Common myeloid progenitor, CD34-positive (primary cell): ENCODE measurements around the gene NTHL1.

Experiments used
- CTCF ChIA-PET: fragments of 350-600 bp; sonication (Branson Sonifier 250); formaldehyde crosslinking; loops from one replicate; lab custom pipeline; 2021; ENCODE audit warnings: antibody characterized with exemption; lab: Charles Lee
- POLR2A ChIA-PET: fragments of 350-600 bp; sonication (Branson Sonifier 250); formaldehyde crosslinking; loops from one replicate; lab custom pipeline; 2021; ENCODE audit warnings: antibody characterized with exemption; lab: Charles Lee
- DNase-seq, 3 donors: peaks; one replicate each; pipeline versions ENCODE4 v3.0.0 to v3.0.0-alpha.2; 2013
- H3K27ac ChIP-seq, 2 experiments: 1 replicate in 1 of 2; 2 replicates in 1 of 2; pipeline ENCODE4 v1.7.0; 2013; ENCODE audit warnings: inconsistent platforms in 2 of 2, low read length in 2 of 2, mild to moderate bottlenecking in 2 of 2, low read depth in 1 of 2, moderate library complexity in 1 of 2; ENCODE audit not compliant: severe bottlenecking in 2 of 2, insufficient read depth in 1 of 2, poor library complexity in 1 of 2
- H3K27me3 ChIP-seq, 5 experiments: replicated peaks in 2 of 5; 1 replicate in 3 of 5; 2 replicates in 2 of 5; pipeline versions ENCODE4 v1.6.1 to v1.7.0; 2013; ENCODE audit warnings: low read length in 4 of 5, mild to moderate bottlenecking in 2 of 5, moderate library complexity in 2 of 5, inconsistent platforms in 1 of 5; ENCODE audit not compliant: insufficient read depth in 5 of 5, control insufficient read depth in 4 of 5
- H3K36me3 ChIP-seq, 4 experiments: 1 replicate in 2 of 4; 2 replicates in 2 of 4; pipeline versions ENCODE4 v1.6.1 to v1.7.0; 2013; ENCODE audit warnings: low read length in 3 of 4, control low read depth in 1 of 4, mild to moderate bottlenecking in 1 of 4; ENCODE audit not compliant: control insufficient read depth in 4 of 4, insufficient read depth in 4 of 4
- H3K4me1 ChIP-seq, 4 experiments: 1 replicate in 3 of 4; 2 replicates in 1 of 4; pipeline versions ENCODE4 v1.6.1 to v1.7.1; 2013; ENCODE audit warnings: low read length in 3 of 4, mild to moderate bottlenecking in 3 of 4, control low read depth in 1 of 4, inconsistent platforms in 1 of 4, moderate library complexity in 1 of 4; ENCODE audit not compliant: control insufficient read depth in 4 of 4, insufficient read depth in 4 of 4; ENCODE audit errors: control extremely low read depth in 1 of 4
- H3K4me3 ChIP-seq, 7 experiments: 1 replicate in 4 of 7; 2 replicates in 3 of 7; pipeline versions ENCODE4 v1.5.1 to v1.7.0; 2013; ENCODE audit warnings: mild to moderate bottlenecking in 7 of 7, low read length in 6 of 7, moderate library complexity in 6 of 7, inconsistent platforms in 2 of 7, low read depth in 2 of 7, control low read depth in 1 of 7; ENCODE audit not compliant: insufficient read depth in 4 of 7, control insufficient read depth in 1 of 7; ENCODE audit errors: extremely low read depth in 1 of 7
- H3K9me3 ChIP-seq, 5 experiments: 1 replicate in 4 of 5; 2 replicates in 1 of 5; pipeline versions ENCODE4 v1.6.1 to v1.7.1; 2013; ENCODE audit warnings: low read length in 4 of 5, mild to moderate bottlenecking in 2 of 5, inconsistent platforms in 1 of 5, low read depth in 1 of 5, moderate library complexity in 1 of 5; ENCODE audit not compliant: control insufficient read depth in 4 of 5, insufficient read depth in 2 of 5; ENCODE audit errors: control extremely low read depth in 1 of 5
- WGBS: methylation state at CpG from one replicate; pipeline ENCODE4 v1.1.5; 2013; ENCODE audit not compliant: insufficient coverage; 5-methylcytosine and 5-hydroxymethylcytosine counted together

Gene NTHL1

DNA sequence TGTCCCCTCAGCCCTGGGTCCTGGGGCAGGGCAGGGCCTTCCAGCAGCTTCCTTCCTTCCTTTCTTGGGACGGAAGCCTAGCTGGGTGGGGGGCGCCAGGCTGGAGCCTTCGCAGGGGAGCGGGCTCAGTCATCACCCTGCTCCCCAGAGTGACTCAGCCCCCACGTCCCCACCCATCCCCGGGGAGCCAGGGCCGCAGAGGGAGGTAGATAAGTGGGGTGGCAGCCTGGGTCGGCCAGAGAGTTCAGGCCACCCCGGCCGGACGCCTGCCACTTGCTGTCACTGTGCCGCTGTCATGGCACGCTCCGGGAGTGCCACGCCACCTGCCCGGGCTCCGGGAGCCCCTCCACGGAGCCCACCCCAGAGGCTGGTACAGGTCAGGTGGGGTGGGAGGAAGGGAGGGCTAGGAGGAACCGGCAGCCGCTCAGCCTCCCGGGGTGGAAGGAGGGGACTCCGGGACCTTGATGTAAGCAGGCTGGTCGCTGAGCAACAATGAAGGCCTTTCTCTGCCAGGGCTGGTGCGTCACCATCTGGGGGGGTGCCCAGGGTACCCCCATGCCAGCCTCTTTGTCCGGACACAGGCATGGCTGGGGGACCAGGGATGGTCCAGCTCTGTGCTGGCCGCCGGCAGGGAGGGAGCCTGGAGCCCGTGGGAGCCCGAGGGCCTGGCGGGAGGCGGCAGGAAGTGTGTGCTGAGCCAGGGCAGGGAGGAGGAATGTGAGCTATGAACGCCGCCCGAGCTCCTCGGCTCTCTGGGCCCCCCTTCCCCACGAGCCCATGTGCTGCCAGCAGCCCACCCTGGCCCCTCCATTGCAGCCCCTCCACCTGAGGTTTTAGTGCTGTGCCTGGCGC, 14.4 kb downstream of the NTHL1 start:
- H3K36me3 ChIP-seq = no peaks in the 10 kb centered on the region
- H3K27me3 ChIP-seq = peaks cover 0 to 4% (median 0%) of the 10 kb centered on the region in 5 experiments
- H3K27ac ChIP-seq = peak overlapping the region in 1 of 2 experiments; percentile 70
- peak in 2 of 3 donors; percentile 80 to 86 for DNase-seq
- 11% methylated on average over 14 of the region's 37 CpGs for WGBS
- no peaks in the 10 kb centered on the region for H3K9me3 ChIP-seq
- H3K4me3 ChIP-seq = peak overlapping the region in 4 of 7 experiments; percentile 23 to 71 (median 41)
- peaks cover 0 to 30% (median 19%) of the 10 kb centered on the region in 4 experiments for H3K4me1 ChIP-seq
- POLR2A ChIA-PET = no interaction called here
- CTCF ChIA-PET = interaction anchor here (2.4 kb wide), 1 partner anchor 28 kb away, joined by 10 read pairs; no protein-coding TSS in a partner anchor

DNA sequence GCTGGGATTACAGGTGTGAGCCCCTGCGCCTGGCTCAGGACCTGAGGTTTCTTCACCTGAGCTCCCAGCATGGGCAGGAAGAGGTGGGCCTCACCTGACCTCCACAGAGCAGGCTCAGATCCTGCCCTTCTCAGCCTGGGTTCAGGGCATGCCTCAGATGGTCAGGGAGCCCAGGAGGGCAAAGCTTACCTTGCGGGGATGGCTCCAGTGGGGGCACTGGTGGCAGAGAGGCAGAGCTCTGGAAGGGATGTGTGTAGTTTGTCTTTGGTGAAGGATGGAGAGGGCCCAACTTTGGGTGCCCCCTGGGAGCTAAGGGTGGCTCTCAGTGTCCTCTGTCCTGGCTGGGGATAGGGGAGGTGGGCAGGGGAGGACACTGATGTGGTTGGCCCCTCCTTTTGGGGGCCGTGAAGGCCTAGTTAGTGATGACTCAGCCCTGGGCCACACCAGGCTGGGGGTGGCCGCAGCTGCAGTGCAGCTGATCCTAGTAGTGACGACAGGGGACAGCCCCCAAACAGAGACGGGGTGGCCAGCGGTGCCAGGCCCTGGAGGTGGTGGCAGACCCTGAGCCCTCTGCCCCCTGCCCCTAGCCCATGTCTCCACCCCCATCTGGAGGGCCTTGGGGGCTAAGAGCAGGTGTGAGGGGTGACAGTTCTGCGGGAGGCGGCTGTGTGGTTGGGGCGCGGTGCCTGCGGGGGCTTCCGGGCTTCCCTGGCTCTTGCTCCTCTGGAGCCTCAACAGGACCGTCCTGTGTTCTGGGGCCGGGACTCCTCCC, 15.2 kb downstream of the NTHL1 start:
- WGBS = 76% methylated on average over 9 of the region's 15 CpGs
- ChIA-PET CTCF (interaction anchor here (0.6 to 2.4 kb wide), 4 partner anchors 11 to 909 kb away, joined by 3 to 10 read pairs (median 3); no protein-coding TSS in a partner anchor), POLR2A (no interaction called here)
- Histone ChIP-seq H3K4me3 (peak overlapping the region in 2 of 7 experiments; percentile 19 to 71), H3K27ac (peak overlapping the region in 1 of 2 experiments; percentile 34), H3K9me3 (no peaks in the 10 kb centered on the region), H3K4me1 (peaks cover 0 to 34% (median 20%) of the 10 kb centered on the region in 4 experiments), H3K36me3 (no peaks in the 10 kb centered on the region), H3K27me3 (peaks cover 0 to 12% (median 5%) of the 10 kb centered on the region in 5 experiments)
- DNase-seq = peak in 1 of 3 donors; percentile 46

DNA sequence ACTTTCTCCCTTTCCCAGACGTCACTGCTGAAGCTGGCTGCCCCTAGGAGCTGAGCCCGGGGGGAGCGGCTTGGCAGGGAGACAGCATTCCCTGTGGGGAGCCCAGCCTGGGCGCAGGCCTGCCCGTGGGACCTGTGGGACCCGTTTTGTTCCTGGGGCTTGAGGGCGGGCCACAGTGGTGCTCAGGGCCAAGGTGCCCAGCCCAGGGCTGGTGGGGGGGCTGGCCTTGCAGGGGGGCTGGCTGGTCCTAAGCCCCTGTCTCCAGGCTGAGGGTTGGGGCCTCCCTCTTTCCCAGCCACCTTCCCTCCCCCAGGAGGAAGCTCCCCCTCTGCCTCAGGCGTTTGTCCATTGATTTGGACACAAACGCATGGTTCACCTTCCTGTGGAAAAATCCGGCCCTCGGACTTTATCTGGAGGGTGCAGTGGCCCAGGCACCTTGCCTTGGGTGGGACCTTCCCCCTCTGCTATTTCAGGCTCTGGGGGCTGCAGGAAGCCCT, 16.5 kb downstream of the NTHL1 start:
- no peak overlapping the region for H3K27ac ChIP-seq
- WGBS = 82% methylated on average over 8 of the region's 11 CpGs
- ChIA-PET CTCF (no interaction called here), POLR2A (no interaction called here)
- no peak overlapping the region for H3K4me3 ChIP-seq
- H3K27me3 ChIP-seq = peaks cover 0 to 16% (median 7%) of the 10 kb centered on the region in 5 experiments
- no peaks in the 10 kb centered on the region for H3K36me3 ChIP-seq
- no peak for DNase-seq
- H3K4me1 ChIP-seq = peaks cover 0 to 43% (median 26%) of the 10 kb centered on the region in 4 experiments
- H3K9me3 ChIP-seq = no peaks in the 10 kb centered on the region

DNA sequence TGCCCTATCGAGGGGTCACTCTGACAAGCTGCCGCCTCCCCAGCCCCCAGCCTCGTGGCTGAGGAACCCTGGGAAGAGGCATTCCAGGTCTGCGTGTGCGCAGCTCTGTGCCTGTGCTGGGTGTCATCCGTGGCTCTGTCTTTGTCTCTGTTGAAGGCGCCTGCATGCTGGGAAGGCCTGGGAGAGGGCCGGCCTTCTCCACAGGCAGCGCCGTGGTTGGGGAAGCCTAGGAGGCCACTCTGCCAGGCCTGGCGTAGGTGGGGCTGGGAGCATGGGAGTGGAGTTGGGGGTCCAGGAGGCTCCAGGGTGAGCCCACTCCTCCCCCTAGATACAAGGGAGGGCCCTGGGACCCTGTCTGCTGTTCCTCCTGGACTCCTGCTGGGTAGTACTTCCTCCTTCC, 17.6 kb downstream of the NTHL1 start:
- ChIA-PET CTCF (interaction anchor here (0.8 to 1.5 kb wide), 4 partner anchors 9 to 22 kb away, joined by 3 to 5 read pairs (median 4); partner anchors contain the start of genes NTHL1 and TSC2), POLR2A (no interaction called here)
- no peak for DNase-seq
- peaks cover 0 to 24% (median 7%) of the 10 kb centered on the region in 5 experiments for H3K27me3 ChIP-seq
- H3K9me3 ChIP-seq = no peaks in the 10 kb centered on the region
- H3K4me3 ChIP-seq = no peak overlapping the region
- H3K4me1 ChIP-seq = peaks cover 0 to 44% (median 25%) of the 10 kb centered on the region in 4 experiments
- H3K27ac ChIP-seq = no peak overlapping the region
- no peaks in the 10 kb centered on the region for H3K36me3 ChIP-seq
- 92% methylated on average over 10 of the region's 11 CpGs for WGBS

DNA sequence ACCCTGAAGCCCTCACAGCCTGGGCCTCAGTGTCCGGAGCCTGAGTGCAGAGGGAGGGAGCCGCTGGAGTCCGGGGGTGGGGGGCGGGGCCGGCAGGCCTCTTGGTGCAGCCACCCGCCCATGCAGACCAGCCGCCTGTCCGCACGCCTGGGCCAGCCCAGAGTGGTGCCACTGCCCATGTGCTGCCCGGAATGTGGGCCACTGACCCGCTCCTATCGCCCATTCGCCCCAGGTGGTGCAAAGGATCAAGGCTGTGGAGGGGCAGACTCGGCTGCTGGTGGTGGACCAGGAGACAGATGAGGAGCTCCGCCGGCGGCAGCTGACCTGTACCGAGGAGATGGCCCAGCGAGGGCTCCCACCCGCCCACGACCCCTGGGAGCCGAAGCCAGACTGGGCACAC, 18.3 kb downstream of the NTHL1 start:
- Histone ChIP-seq H3K36me3 (no peaks in the 10 kb centered on the region), H3K4me1 (peaks cover 0 to 39% (median 22%) of the 10 kb centered on the region in 4 experiments), H3K27me3 (peaks cover 0 to 24% (median 7%) of the 10 kb centered on the region in 5 experiments), H3K9me3 (no peaks in the 10 kb centered on the region), H3K27ac (no peak overlapping the region), H3K4me3 (no peak overlapping the region)
- 95% methylated on average over 22 of the region's 22 CpGs for WGBS
- ChIA-PET POLR2A (no interaction called here), CTCF (interaction anchor here (0.9 to 1.5 kb wide), 2 partner anchors 18 to 21 kb away, joined by 4 read pairs; partner anchors contain the start of genes NTHL1 and TSC2)
- DNase-seq = no peak

DNA sequence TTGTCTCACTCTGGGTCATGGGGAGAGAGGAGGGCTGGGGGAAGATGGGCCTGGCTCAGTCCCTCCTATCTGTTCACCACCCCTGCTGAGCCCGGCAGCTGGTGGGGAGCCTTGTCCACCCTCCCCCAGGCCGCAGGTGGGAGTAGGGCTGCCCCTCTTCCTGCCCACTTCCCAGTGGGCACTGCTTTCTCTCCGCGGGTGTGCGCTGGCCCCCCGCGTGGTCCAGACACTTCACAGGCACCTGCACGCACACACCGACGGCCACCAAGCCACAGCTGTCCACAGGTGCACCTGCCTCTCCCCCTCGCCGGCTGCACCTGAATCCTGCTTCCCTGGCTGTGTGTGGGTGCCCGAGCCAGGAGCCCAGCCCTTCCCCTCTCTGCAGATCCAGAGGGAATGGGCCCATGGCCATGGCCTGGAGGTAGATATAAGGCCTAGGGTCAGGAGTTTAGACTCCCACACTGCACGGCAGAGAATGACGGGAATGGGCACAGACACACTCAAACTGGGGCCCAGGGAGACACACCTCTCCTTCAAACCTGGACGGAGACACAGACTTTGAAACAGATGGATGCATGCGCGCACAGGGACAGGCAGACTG, 18.9 kb downstream of the NTHL1 start:
- Histone ChIP-seq H3K36me3 (no peaks in the 10 kb centered on the region), H3K27me3 (peaks cover 0 to 24% (median 7%) of the 10 kb centered on the region in 5 experiments), H3K4me3 (no peak overlapping the region), H3K4me1 (peaks cover 0 to 40% (median 22%) of the 10 kb centered on the region in 4 experiments), H3K9me3 (no peaks in the 10 kb centered on the region), H3K27ac (no peak overlapping the region)
- WGBS = 99% methylated on average over 12 of the region's 18 CpGs
- ChIA-PET CTCF (interaction anchor here (1.2 to 1.7 kb wide), 2 partner anchors 8 to 28 kb away, joined by 3 to 4 read pairs; no protein-coding TSS in a partner anchor), POLR2A (no interaction called here)
- no peak for DNase-seq
